Left renal cortex interstitium (tissue), 4 donors: ENCODE measurements around the gene CAMTA1. TPM values are rescaled to one million over a fixed set of nuclear protein-coding genes. Genes with fewer than 3 reads are reported as not detected.

Source experiments
- DNase-seq, 4 donors: peaks; one replicate each; pipeline ENCODE4 v3.0.0-alpha.2; 2013; ENCODE audit warnings: low read depth in 4 of 4, low spot score in 2 of 4, missing footprints in 1 of 4
- polyA plus RNA-seq, 4 donors: library from polyadenylated mRNA; unstranded; fragments of 120-200 nt; gene quantifications; one replicate each; pipeline ENCODE4 v1.2.1, GENCODE V29; 2013; ENCODE audit not compliant: insufficient read length in 4 of 4

Gene CAMTA1
- polyA plus RNA-seq, 4 donors, result 76.8 to 91.3 (median 85.3) TPM

GRCh38 chr1:7508052-7508933 is 723.0 kb downstream of the CAMTA1 start:
- DNase-seq, result no peak

DNA sequence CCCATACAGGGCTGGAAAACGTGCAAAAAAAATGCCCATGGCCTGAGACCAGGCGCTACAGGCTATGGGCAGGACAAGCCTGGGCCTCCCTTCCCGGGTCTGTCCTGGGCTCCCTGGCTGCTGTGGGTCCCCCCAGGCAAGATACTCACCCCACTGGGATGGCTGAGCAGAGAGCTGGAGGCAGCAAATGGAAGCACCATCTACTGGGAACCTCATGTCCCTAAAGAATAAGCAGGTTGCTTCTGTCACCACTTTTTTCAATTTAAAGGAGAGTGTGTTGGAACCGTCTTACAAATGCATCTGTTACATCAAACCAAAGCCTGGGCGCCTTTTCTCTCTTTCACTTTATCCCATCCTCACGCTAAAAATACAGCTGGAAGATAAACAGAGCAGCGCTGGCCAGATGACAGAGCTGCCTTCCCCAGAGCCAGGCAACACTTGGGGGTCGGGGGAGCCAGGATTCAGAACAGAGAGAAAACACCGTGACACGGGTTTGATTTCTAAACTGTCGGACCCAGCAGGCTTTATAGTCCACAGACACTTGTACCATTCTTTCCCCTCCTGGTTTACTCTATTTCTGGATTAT is 723.8 kb downstream of the CAMTA1 start:
- DNase-seq, result no peak

GRCh38 chr1:7509598-7509997 is 724.3 kb downstream of the CAMTA1 start:
- DNase-seq, result no peak

GRCh38 chr1:7510389-7510931 is 725.2 kb downstream of the CAMTA1 start:
- DNase-seq, result no peak

- no peak for DNase-seq
Measured at GRCh38 chr1:7511381-7511780, 726.1 kb downstream of the CAMTA1 start.

DNA sequence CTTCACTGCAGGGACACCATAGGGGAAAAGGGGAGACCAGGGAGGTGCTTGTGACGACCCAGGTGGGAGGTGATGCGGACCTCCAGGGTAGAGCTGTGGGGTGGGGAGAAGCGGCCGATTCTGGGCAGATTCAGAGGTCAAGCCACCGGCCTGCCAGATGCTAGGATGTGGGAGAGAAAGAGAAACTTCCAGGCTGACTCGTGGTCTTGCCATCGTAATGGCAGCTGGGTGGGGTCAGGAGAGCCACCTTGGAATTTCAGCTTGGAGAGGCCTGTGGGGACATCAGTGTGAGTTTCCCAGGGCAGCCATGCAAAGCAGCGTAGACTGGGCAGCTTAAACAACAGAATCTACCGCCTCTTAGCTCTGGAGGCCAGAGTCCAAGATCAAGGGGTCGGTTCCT is 727.8 kb downstream of the CAMTA1 start:
- no peak for DNase-seq

DNA sequence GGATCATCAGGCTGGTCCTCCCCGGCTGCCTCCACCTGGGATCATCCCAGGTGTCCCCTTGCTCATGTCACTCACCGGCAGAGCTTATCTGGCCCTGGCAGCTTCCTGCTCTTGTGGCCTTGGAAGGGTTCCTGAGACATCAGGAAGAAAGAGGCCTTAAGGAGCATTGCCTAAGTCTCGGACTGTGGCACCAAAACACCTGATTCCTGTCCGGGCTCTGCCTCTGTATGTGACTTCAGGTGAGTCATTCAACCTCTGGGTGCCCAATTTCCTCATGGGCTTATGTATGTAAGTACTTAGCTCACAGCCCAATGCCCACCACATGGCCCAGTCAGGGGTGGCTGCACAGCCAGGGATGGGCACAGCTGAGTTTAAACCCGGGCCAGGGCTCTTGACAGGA is 729.9 kb downstream of the CAMTA1 start:
- DNase-seq, result no peak

GRCh38 chr1:7515904-7516303 is 730.6 kb downstream of the CAMTA1 start:
- DNase-seq, result no peak

DNA sequence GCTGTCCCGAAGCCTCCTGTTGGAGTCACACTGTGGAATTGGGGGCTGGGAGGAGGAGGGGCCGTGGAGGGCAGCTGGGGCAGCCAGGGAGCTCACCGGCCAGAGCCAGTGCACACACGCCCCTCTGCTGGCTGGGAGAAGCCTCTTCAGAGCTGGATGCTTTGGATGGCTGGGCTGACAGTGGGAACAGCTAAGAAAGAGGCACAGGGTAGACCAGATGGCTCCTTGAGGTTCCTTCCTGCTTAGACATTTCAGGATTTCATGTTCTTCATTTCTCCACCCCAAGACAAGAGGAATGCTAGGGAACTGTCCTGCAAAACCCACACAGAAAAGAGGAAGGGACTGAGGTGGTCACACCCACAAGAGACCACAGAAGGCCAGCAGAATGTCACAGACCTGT is 731.1 kb downstream of the CAMTA1 start:
- DNase-seq, result no peak

- DNase-seq, result no peak
Measured at GRCh38 chr1:7516929-7517328, 731.7 kb downstream of the CAMTA1 start.

GRCh38 chr1:7517611-7518330 is 732.5 kb downstream of the CAMTA1 start:
- DNase-seq, result no peak

GRCh38 chr1:7518411-7518810 is 733.2 kb downstream of the CAMTA1 start:
- DNase-seq, result no peak

DNA sequence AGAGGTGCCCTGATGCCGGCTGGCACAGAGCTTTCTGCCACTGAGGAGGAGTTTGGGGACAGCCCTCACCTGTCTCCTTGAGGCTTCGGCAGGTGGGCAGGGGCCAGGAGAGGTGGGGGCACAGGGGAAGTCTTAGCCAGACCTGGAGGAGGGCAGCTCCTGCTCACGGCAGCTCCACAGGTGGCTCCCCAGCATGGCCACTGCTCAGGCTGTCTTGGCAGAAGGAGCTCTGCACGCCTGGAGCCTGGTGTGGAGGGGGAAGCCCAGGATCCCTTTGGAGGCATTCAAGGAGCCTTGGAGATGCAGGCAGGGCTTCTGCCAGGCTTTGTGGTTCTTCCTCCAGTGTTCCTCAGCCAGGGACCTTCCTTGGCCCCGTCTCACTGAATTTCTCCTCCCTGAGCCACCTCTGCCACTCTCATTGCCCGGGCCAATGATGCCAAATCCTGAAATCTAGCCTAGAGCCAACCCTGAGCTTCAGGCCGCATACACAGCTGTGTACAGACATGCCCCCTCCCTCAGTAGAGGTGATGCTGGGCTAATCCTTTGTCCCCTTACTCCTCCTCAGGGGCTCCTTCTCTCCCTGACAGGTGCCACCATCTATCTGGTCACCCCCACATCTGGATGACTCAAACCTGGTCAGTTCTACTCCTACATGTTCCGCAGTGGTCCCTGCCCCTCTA is 734.1 kb downstream of the CAMTA1 start:
- no peak for DNase-seq

DNA sequence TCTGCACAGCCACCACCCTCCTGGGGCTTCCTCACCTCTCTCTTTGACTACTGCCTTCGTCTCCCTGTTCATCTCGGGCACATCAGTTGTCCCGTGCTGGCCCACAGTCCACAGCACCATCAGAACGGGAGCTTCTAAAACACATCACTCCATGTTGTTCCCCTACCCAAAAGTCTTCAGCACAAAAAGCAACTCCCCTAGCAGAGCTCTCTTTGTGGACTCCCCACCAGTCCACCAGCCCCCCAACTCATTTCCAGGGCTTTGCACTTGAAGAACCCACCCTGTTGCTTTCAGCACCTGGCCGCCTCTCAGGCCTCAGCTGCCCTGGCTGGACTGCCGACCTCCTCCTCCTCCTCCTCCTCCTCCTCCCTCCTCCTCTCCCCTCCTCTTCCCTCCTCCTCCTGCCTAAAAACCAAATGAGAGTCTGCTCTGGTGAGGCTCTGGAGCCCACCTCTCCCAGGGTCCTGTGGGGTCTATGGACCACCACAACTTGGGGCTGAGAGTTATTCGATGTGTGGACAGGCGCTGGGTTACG is 734.7 kb downstream of the CAMTA1 start:
- no peak for DNase-seq

- no peak for DNase-seq
Measured at GRCh38 chr1:7520496-7520895, 735.2 kb downstream of the CAMTA1 start.

DNA sequence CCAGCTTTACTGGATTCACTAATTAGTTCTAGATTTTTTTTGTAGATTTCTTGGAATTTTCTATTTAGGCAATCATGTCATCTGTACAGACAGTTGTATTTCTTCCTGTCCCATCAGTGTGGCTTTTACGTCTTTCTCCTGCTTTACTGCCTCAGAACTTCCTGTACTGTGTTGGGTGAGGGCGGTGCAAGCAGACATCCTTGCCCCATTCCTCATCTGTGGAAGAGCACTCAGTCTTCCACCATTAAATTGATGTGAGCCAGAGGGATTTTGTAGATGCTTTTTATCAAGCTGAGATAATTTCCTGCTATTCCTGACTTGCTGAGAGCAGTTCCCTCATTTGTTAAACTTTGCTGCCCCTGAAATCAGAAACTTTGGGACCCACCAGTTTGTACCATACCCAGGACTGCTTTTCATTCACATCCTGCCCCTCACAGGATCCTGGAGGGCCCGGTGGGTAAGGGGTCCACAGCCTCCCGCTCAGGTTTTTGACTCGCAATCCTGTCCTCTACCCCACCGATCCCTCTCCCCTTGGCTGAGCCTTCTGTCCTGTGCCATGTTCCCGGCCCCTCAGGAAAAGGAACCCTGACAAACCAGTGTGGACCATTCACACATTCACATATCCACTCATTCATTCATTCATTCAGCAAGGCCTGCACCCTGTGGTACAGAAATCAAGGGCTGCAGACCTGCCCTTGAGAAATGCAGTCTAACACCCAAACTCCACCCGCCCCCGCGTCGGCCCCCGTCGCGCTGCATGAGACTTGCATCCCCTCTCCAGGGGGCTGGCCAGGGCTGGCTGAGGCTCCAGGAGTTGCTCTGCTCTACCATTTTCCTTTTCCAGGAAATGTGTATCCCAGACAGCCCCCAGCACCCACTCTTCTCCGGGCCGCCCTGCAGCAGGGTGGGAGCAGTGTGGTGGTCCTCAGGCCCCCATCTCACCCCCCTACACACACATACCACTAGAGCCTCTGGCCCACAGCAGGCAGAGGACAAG is 739.4 kb downstream of the CAMTA1 start:
- no peak for DNase-seq

DNA sequence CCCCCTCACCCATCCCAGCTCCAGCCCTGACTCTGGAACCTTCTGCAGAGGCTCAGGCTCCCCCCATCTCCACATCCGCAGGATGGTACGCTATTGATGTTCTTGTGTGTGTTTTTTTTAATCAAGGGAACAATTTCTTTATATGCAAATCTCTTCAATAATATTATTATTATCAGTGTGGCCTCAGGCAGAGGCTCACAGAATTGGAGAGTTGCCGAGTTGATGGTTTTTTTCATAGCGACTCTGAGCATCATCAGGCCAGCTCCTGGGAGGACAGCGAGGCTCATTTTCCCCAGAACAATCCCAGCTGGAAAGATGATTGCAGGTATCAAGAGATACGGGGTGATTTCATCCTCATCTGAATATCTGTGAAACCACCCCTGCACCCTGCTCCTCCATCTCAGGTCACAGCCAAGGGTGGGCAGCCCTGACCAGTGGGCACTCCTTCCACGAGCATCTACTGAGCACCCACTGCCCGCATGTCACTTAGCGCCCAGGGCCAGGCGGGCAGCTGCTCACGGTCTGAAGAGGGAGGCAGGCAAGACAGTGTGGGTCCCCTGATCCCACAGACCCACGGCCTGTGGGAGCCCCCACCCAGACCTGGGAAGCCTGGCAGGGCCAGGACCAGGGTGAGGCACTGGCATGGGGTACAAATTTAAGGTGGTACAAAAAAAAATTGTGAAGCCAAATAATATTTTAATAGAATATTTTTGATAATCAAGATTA is 740.2 kb downstream of the CAMTA1 start:
- no peak for DNase-seq

GRCh38 chr1:7526196-7526866 is 741.1 kb downstream of the CAMTA1 start:
- DNase-seq, result no peak
